ENCODE data around the gene DCUN1D4.

DCUN1D4 gene

DNA sequence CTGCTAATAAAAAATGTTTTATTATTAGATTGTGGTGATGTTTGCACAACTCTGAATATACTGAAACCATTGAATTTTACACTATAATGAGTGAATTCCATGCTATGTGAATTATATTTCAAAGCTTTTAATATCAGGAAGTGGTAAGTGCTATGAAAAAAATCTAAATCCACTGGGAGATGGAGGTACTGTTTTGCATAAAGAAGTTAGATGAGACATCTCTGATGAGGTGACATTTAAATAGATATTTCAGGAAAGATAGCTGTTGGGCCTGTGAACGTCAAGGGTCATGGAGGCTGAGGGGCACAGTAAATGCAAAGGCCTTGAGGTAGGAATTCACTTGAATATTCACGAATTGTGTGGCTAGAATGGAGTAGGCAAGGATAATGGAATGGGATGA lies 12.3 kb downstream of the DCUN1D4 start:
- H3K36me3 ChIP-seq (ENCODE audit: control insufficient read depth, insufficient read depth, low read length), result peaks cover 5% of the 10 kb centered on the region
- peaks cover 9% of the 10 kb centered on the region for H3K4me1 ChIP-seq (ENCODE audit: control insufficient read depth, insufficient read depth, low read length, poor library complexity, severe bottlenecking)
- H3K4me3 ChIP-seq (ENCODE audit: extremely low read depth, insufficient read depth, low read length, poor library complexity, severe bottlenecking), result no peak overlapping the region
- H3K9me3 ChIP-seq (ENCODE audit: control insufficient read depth, low read length), result no peaks in the 10 kb centered on the region
- 91 to 97% methylated on average over 2 of the region's 2 CpGs for WGBS, 2 experiments (ENCODE audit: insufficient coverage in 2 of 2)
- no peak overlapping the region for H3K27ac ChIP-seq (ENCODE audit: low read depth, low read length, severe bottlenecking)

GRCh38 chr4:51855751-51856150 lies 12.8 kb downstream of the DCUN1D4 start:
- no peak overlapping the region for H3K27ac ChIP-seq (ENCODE audit: low read depth, low read length, severe bottlenecking)
- peaks cover 9% of the 10 kb centered on the region for H3K4me1 ChIP-seq (ENCODE audit: control insufficient read depth, insufficient read depth, low read length, poor library complexity, severe bottlenecking)
- no peaks in the 10 kb centered on the region for H3K9me3 ChIP-seq (ENCODE audit: control insufficient read depth, low read length)
- no peak overlapping the region for H3K4me3 ChIP-seq (ENCODE audit: extremely low read depth, insufficient read depth, low read length, poor library complexity, severe bottlenecking)
- 93 to 95% methylated on average over 2 of the region's 3 CpGs for WGBS, 2 experiments (ENCODE audit: insufficient coverage in 2 of 2)
- peaks cover 5% of the 10 kb centered on the region for H3K36me3 ChIP-seq (ENCODE audit: control insufficient read depth, insufficient read depth, low read length)

- WGBS, 2 experiments (ENCODE audit: insufficient coverage in 2 of 2), result no CpG with 5 or more reads among the region's 3 CpGs
- Histone ChIP-seq H3K9me3 (ENCODE audit: control insufficient read depth, low read length) (no peaks in the 10 kb centered on the region), H3K36me3 (ENCODE audit: control insufficient read depth, insufficient read depth, low read length) (peaks cover 10% of the 10 kb centered on the region), H3K4me3 (ENCODE audit: extremely low read depth, insufficient read depth, low read length, poor library complexity, severe bottlenecking) (no peak overlapping the region), H3K27ac (ENCODE audit: low read depth, low read length, severe bottlenecking) (no peak overlapping the region), H3K4me1 (ENCODE audit: control insufficient read depth, insufficient read depth, low read length, poor library complexity, severe bottlenecking) (no peaks in the 10 kb centered on the region)
These were observed 15.8 kb downstream of the DCUN1D4 start for GRCh38 chr4:51858605-51859202.

- Histone ChIP-seq H3K27ac (ENCODE audit: low read depth, low read length, severe bottlenecking) (peak overlapping the region; percentile 6), H3K4me3 (ENCODE audit: extremely low read depth, insufficient read depth, low read length, poor library complexity, severe bottlenecking) (no peak overlapping the region), H3K36me3 (ENCODE audit: control insufficient read depth, insufficient read depth, low read length) (peaks cover 17% of the 10 kb centered on the region), H3K9me3 (ENCODE audit: control insufficient read depth, low read length) (no peaks in the 10 kb centered on the region), H3K4me1 (ENCODE audit: control insufficient read depth, insufficient read depth, low read length, poor library complexity, severe bottlenecking) (no peaks in the 10 kb centered on the region)
- WGBS, 2 experiments (ENCODE audit: insufficient coverage in 2 of 2), result 83 to 87% methylated on average over 1 to 4 of the region's 4 CpGs
These were observed 16.6 kb downstream of the DCUN1D4 start for GRCh38 chr4:51859476-51860031.

- Histone ChIP-seq H3K27ac (ENCODE audit: low read depth, low read length, severe bottlenecking) (no peak overlapping the region), H3K4me3 (ENCODE audit: extremely low read depth, insufficient read depth, low read length, poor library complexity, severe bottlenecking) (no peak overlapping the region), H3K36me3 (ENCODE audit: control insufficient read depth, insufficient read depth, low read length) (peaks cover 39% of the 10 kb centered on the region), H3K9me3 (ENCODE audit: control insufficient read depth, low read length) (no peaks in the 10 kb centered on the region), H3K4me1 (ENCODE audit: control insufficient read depth, insufficient read depth, low read length, poor library complexity, severe bottlenecking) (no peaks in the 10 kb centered on the region)
- no CpG with 5 or more reads among the region's 1 CpG for WGBS, 2 experiments (ENCODE audit: insufficient coverage in 2 of 2)
These were observed 19.2 kb downstream of the DCUN1D4 start for GRCh38 chr4:51862199-51862598.

GRCh38 chr4:51862781-51863180 lies 19.8 kb downstream of the DCUN1D4 start:
- Histone ChIP-seq H3K27ac (ENCODE audit: low read depth, low read length, severe bottlenecking) (no peak overlapping the region), H3K9me3 (ENCODE audit: control insufficient read depth, low read length) (no peaks in the 10 kb centered on the region), H3K4me1 (ENCODE audit: control insufficient read depth, insufficient read depth, low read length, poor library complexity, severe bottlenecking) (no peaks in the 10 kb centered on the region), H3K36me3 (ENCODE audit: control insufficient read depth, insufficient read depth, low read length) (peaks cover 41% of the 10 kb centered on the region), H3K4me3 (ENCODE audit: extremely low read depth, insufficient read depth, low read length, poor library complexity, severe bottlenecking) (no peak overlapping the region)
- no CpG with 5 or more reads among the region's 1 CpG for WGBS, 2 experiments (ENCODE audit: insufficient coverage in 2 of 2)

- Histone ChIP-seq H3K9me3 (ENCODE audit: control insufficient read depth, low read length) (no peaks in the 10 kb centered on the region), H3K36me3 (ENCODE audit: control insufficient read depth, insufficient read depth, low read length) (peaks cover 51% of the 10 kb centered on the region), H3K27ac (ENCODE audit: low read depth, low read length, severe bottlenecking) (no peak overlapping the region), H3K4me3 (ENCODE audit: extremely low read depth, insufficient read depth, low read length, poor library complexity, severe bottlenecking) (no peak overlapping the region), H3K4me1 (ENCODE audit: control insufficient read depth, insufficient read depth, low read length, poor library complexity, severe bottlenecking) (no peaks in the 10 kb centered on the region)
- WGBS, 2 experiments (ENCODE audit: insufficient coverage in 2 of 2), result no CpG with 5 or more reads among the region's 1 CpG
These were observed 22.8 kb downstream of the DCUN1D4 start for GRCh38 chr4:51865717-51866116.

DNA sequence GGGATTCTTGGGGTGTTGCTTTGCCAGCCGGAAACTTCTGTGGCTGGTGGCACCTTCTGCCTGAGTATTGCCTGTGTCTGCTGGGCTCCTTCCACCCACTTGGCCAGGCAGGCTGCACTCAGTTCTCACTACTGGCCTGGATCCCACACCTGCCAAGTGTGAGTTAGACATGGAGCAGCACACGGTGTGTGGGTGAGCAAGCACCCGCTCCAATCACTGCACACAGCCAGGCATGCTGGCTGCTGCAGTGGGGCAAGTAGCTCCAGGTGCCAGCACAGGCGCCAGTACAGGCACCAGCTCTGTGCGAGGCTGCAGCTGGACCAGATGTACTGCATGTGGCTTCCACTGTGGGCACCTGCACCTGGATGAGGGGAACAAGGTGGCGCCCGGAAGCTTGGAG lies 23.9 kb downstream of the DCUN1D4 start:
- WGBS, 2 experiments (ENCODE audit: insufficient coverage in 2 of 2), result 97 to 98% methylated on average over 6 to 7 of the region's 7 CpGs
- Histone ChIP-seq H3K27ac (ENCODE audit: low read depth, low read length, severe bottlenecking) (no peak overlapping the region), H3K4me1 (ENCODE audit: control insufficient read depth, insufficient read depth, low read length, poor library complexity, severe bottlenecking) (no peaks in the 10 kb centered on the region), H3K4me3 (ENCODE audit: extremely low read depth, insufficient read depth, low read length, poor library complexity, severe bottlenecking) (no peak overlapping the region), H3K9me3 (ENCODE audit: control insufficient read depth, low read length) (no peaks in the 10 kb centered on the region), H3K36me3 (ENCODE audit: control insufficient read depth, insufficient read depth, low read length) (peaks cover 61% of the 10 kb centered on the region)

DNA sequence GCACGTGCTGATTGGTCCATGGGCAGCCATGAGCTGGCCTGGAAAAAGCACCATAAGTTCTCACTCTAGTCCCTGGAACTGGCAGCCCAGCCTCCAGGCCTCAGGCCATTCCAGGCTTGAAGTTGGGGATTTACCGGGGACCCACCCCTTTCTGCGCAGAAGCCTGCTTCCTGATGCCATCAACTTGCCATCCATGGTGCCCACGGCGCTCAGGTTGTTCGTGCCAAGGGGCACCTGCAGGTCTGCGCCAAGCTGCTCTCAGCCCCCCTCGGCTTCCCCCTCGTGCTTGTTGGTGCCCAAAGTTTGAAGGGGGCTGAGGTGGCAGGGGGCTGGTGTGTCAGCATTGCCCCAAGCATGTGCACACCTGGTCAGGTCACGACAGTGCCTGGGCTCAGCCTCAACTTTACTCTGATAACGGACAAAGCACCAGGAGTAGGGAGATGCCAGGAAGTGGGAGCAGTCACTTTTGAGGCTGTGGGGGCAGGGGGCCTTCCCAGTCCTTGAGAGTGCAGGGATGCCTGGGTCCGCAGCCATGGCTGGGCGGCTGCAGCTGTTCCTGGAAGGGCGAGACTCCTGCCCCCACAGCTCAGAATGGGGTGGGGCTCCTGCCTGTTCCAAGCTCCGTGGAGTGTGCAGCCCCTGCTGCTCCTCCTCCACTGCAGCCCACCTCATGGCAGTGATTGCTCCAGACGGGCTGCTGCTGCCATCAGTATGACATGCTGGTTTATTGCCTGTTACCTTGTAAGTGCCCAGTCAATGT lies 24.9 kb downstream of the DCUN1D4 start:
- 93 to 97% methylated on average over 11 to 15 of the region's 16 CpGs for WGBS, 2 experiments (ENCODE audit: insufficient coverage in 2 of 2)
- H3K36me3 ChIP-seq (ENCODE audit: control insufficient read depth, insufficient read depth, low read length), result peaks cover 69% of the 10 kb centered on the region

GRCh38 chr4:51868449-51868847 lies 25.5 kb downstream of the DCUN1D4 start:
- no peak overlapping the region for H3K27ac ChIP-seq (ENCODE audit: low read depth, low read length, severe bottlenecking)
- WGBS, 2 experiments (ENCODE audit: insufficient coverage in 2 of 2), result no CpG with 5 or more reads among the region's 2 CpGs
- peaks cover 74% of the 10 kb centered on the region for H3K36me3 ChIP-seq (ENCODE audit: control insufficient read depth, insufficient read depth, low read length)
- no peaks in the 10 kb centered on the region for H3K4me1 ChIP-seq (ENCODE audit: control insufficient read depth, insufficient read depth, low read length, poor library complexity, severe bottlenecking)
- H3K9me3 ChIP-seq (ENCODE audit: control insufficient read depth, low read length), result no peaks in the 10 kb centered on the region
- no peak overlapping the region for H3K4me3 ChIP-seq (ENCODE audit: extremely low read depth, insufficient read depth, low read length, poor library complexity, severe bottlenecking)

More for the DNA sequence above, 24.9 kb downstream of the DCUN1D4 start:
- no peaks in the 10 kb centered on the region for H3K9me3 ChIP-seq (ENCODE audit: control insufficient read depth, low read length)
- H3K4me1 ChIP-seq (ENCODE audit: control insufficient read depth, insufficient read depth, low read length, poor library complexity, severe bottlenecking), result no peaks in the 10 kb centered on the region
- no peak overlapping the region for H3K4me3 ChIP-seq (ENCODE audit: extremely low read depth, insufficient read depth, low read length, poor library complexity, severe bottlenecking)
- H3K27ac ChIP-seq (ENCODE audit: low read depth, low read length, severe bottlenecking), result no peak overlapping the region

All from mesodermal cell (in vitro differentiated cells).